HG03135 (cell line): ENCODE data around the gene ATP13A4.

Experiments used
- ATAC-seq: cut with Tn5 transposase; IDR thresholded peaks from one replicate; pipeline ENCODE4 v1.9.1; 2021; ENCODE audit warnings: mild to moderate bottlenecking, moderate library complexity; ENCODE audit not compliant: unreplicated experiment

Gene ATP13A4

DNA sequence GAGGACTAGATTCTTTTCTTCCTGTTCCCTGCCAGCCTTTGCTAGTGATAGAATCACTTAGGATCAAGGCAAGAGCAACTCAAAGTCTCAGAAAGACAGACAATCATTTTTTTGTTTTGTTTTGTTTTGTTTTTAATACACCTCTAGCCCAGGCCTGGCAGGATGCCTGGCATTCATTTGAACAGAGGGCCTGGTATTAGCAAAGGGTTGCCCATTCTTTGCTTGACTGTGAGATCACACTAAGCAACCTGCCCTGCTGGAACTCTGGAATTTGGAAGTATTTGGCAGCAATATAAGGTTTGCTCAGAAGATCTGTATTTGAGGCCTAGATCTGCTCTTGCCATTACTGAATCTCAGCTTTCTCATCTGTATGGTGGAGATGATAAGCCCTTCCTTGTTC lies 154.4 kb downstream of the ATP13A4 start:
- no peak for ATAC-seq

DNA sequence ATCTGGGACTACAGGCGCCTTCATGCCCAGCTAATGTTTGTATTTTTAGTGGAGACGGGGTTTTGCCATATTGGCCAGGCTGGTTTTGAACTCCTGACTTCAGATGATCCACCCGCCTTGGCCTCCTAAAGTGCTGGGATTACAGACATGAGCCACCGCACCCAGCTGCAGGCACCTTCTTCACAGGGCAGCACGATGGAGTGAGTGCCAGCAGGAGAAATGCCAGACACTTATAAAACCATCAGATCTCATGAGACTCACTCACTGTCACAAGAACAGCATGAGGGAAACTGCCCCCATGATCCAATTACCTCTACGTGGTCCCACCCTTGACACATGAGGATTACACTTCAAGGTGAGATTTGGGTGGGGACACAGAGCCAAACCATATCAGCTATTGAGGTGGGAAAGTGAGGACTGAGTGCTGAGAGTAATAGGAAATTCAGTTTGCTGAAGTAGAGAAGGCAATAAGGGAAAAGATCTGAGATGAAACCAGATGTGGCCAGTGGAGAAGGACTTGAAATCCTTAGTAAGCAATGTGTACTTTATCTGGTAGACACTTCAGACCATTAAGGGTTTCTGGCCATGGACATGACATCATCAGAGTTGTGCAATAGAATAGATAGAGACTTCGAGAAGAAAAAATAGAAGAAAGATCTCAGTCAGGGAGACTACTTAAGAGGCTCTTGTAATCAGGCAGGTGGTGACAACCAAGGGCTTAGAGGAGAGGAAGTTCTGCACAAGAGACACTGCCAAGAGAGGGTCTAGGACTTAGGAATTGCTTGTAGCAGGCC lies 158.0 kb downstream of the ATP13A4 start:
- no peak for ATAC-seq

DNA sequence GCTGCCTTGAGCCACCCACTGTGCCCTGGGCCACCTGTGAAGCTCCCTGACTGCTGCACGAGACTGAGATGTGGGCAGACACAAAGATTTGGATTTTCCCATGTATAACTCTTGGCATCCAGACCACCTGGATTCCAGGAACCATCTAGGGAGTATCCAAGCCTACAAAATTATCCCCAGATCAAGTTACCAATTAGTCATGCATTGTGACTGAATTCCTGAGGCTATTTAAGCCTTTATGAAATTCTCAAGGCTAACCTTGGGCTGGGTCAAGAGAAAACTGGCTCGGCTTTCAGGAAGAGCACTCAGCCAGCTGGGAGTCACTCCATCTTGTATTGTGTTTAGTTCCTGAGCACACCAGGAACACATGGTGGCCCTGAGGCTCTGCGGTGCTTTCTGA lies 162.8 kb downstream of the ATP13A4 start:
- no peak for ATAC-seq

DNA sequence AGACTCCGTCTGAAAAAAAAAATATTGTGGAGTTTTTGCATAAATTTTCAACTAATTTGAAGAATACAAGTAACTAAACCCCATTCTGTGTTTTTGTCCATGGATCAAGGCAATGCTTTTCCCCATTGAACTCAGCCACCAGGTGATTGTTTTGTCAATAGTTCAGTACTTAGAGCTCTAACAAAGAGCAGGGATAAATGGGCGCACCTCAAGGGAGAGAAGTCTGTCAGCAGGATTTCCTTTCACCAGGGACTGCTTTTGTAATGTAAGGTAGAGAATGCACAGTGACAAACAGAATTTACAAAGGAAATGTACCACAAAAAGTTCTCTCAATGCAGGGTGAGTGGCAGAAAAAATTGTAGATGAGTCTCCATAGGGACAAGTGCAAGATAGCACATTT lies 165.4 kb downstream of the ATP13A4 start:
- no peak for ATAC-seq

- ATAC-seq: no peak
Measured at GRCh38 chr3:193388361-193388760, 166.3 kb downstream of the ATP13A4 start.

GRCh38 chr3:193387596-193387995 lies 167.1 kb downstream of the ATP13A4 start:
- ATAC-seq: no peak

DNA sequence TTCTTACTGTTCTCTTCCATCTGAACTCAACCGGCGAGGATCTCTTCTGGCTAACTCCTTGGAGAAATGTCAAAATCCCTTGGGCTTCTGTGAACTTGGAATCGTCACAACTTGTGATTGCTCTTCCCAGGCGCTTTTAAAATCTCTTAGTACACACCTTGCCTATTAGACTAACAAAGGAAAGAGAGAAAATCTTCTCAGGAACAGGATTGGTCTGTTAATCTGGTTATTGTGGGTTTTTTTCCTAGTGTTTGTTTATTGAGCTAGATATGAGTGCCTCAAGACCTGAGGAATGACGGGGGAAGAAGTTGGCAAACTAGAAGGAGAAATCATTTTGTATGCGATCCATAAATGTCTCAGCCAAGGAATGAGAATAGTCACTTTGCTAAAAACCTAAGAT lies 176.0 kb downstream of the ATP13A4 start, which contains the start of gene ATP13A5:
Gene ATP13A5 (minus strand): TSS at position 48 of the 400 bp plus-strand sequence. CDS start 28 bp downstream, at position 20.
- ATAC-seq: no peak

DNA sequence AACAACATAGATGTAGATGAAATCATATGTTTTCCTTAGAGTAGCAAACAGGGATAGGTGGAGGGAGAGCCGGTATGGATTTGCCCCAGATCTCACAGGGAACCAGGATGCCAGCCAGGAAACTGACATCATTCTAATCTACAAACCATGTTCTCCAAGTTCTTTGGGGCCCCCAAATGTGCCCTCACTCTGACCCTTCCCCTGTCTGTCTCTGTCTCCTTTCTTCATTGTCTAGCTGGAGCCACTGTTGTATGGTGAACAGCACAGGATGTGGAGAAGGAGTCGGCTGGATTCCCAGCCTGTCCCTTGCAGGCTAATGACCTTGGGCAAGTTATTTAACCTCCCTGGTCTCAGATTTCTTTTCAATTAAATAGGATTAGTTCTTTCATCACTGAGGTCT lies 177.1 kb downstream of the ATP13A4 start:
- no peak for ATAC-seq

DNA sequence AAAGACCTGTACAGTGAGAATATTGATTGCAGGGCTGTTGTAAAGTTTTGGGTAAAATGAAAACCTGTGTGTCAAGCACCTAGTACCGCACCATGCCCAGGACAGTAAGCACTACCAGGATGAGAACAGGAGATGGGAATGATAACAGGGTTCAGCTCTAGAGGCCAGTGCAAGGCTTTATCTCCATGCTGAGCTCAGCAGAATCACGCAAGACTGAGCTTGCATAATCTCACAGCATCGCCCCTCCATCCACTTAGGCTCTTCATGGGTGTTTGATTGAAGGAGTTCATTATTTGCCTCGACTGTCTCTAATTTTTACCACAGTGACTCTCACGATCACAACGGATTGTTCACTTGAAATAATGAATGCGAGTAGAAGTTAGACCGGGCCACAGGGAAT lies 179.1 kb downstream of the ATP13A4 start:
- ATAC-seq: no peak

- no peak for ATAC-seq
Measured at GRCh38 chr3:193372783-193373182, 181.9 kb downstream of the ATP13A4 start.

- ATAC-seq: no peak
Measured at GRCh38 chr3:193367868-193368267, 186.8 kb downstream of the ATP13A4 start.

- ATAC-seq: no peak
Measured at GRCh38 chr3:193357291-193357690, 197.4 kb downstream of the ATP13A4 start.

- ATAC-seq: no peak
Measured at GRCh38 chr3:193354423-193354822, 200.3 kb downstream of the ATP13A4 start.
